A549 (cell line): ENCODE measurements around the gene FXN.

Source experiments
- CHD4 ChIP-seq: fragments of 200-600 bp; sonication (generic); IDR thresholded peaks from 2 replicates; pipeline ENCODE4 v1.6.1; 2016; ENCODE audit warnings: antibody characterized with exemption, mild to moderate bottlenecking, borderline replicate concordance
- CTCF ChIP-seq: fragments of >200 bp; sonication (Bioruptor Twin); formaldehyde crosslinking; IDR thresholded peaks from 3 replicates; pipeline ENCODE4 v1.5.1; 2016
- EHMT2 ChIP-seq: fragments of 200-600 bp; sonication (generic); IDR thresholded peaks from 2 replicates; pipeline ENCODE4 v1.6.1; 2016; ENCODE audit warnings: antibody characterized with exemption, low read depth, mild to moderate bottlenecking, moderate library complexity
- HES2 ChIP-seq: fragments of >200 bp; sonication (Bioruptor Twin); formaldehyde crosslinking; IDR thresholded peaks from 2 replicates; pipeline ENCODE4 v1.6.1; 2016
- KDM1A ChIP-seq: fragments of 200-600 bp; sonication (generic); IDR thresholded peaks from 2 replicates; pipeline ENCODE4 v1.6.1; 2016; ENCODE audit warnings: low read depth, mild to moderate bottlenecking
- MAX ChIP-seq: IDR thresholded peaks from 2 replicates; pipeline ENCODE4 v1.6.1; 2012
- POLR2A ChIP-seq: IDR thresholded peaks from 2 replicates; pipeline ENCODE4 v1.6.1; 2012; ENCODE audit warnings: mild to moderate bottlenecking, low read length
- POLR2AphosphoS2 ChIP-seq: conservative IDR thresholded peaks from 2 replicates; pipeline ENCODE4 v1.6.1; 2012; ENCODE audit warnings: low read length, improper control_type of control experiment, inconsistent platforms
- RAD21 ChIP-seq, 2 experiments: fragments of >200 bp in 1 of 2; sonication (Bioruptor Twin) in 1 of 2; formaldehyde crosslinking in 1 of 2; IDR thresholded peaks in 1 of 2; conservative IDR thresholded peaks in 1 of 2; 2 replicates in 1 of 2; 3 replicates in 1 of 2; pipeline ENCODE4 v1.6.1; 2012 to 2018; ENCODE audit warnings: inconsistent platforms in 1 of 2
- REST ChIP-seq: fragments of 200-600 bp; sonication (generic); IDR thresholded peaks from 2 replicates; pipeline ENCODE4 v1.6.1; 2016; ENCODE audit warnings: antibody characterized with exemption, mild to moderate bottlenecking, moderate library complexity
- RNF2 ChIP-seq: fragments of 200-600 bp; sonication (generic); IDR thresholded peaks from 2 replicates; pipeline ENCODE4 v1.6.1; 2016; ENCODE audit warnings: low read depth, mild to moderate bottlenecking, antibody characterized with exemption, moderate library complexity, borderline replicate concordance
- ZFP36 ChIP-seq: fragments of 450-650 bp; IDR thresholded peaks from 2 replicates; pipeline ENCODE4 v1.6.1; 2014; ENCODE audit warnings: borderline replicate concordance; ENCODE audit not compliant: partially characterized antibody
- TF ChIP-seq, protein P1 (sequence below): fragments of 150-350 bp; IDR thresholded peaks from 2 replicates; pipeline ENCODE4 v1.6.1; 2014; ENCODE audit warnings: low read depth, mild to moderate bottlenecking, low read length

DNA sequence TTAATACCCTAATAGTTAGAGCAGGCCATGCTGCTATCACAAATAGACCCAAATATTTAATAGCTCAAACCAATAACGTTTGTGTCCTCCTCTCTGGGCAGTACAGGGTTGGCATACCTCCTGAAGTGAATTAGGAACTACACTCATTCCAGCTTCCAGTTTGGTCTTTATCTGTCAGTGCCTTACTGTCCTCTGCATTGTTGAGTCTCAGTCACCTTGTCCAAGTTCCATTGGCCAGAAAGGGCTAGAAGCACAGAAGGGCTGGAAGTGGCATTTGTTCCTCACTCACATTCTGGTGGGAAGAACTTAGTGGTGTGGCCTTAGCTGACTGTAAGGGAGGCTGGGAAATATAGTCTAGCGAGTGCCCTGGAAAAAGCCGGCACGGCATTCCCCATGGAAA is 11.2 kb downstream of the FXN start:
- TF ChIP-seq EHMT2 (no peak), CTCF (no peak), ZFP36 (no peak), POLR2AphosphoS2 (no peak), MAX (no peak), POLR2A (no peak), HES2 (no peak), KDM1A (no peak), REST (no peak), RAD21 (conservative IDR thresholded peaks at IDR 0.05 in 1 of 2, IDR thresholded peaks at IDR 0.05 in 1 of 2) (no peak), RNF2 (no peak), CHD4 (no peak)
- TF ChIP-seq, protein P1, sequence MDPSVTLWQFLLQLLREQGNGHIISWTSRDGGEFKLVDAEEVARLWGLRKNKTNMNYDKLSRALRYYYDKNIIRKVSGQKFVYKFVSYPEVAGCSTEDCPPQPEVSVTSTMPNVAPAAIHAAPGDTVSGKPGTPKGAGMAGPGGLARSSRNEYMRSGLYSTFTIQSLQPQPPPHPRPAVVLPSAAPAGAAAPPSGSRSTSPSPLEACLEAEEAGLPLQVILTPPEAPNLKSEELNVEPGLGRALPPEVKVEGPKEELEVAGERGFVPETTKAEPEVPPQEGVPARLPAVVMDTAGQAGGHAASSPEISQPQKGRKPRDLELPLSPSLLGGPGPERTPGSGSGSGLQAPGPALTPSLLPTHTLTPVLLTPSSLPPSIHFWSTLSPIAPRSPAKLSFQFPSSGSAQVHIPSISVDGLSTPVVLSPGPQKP = no peak
